RWPE2 (cell line): ENCODE data around the gene ZFP57.

Experiments
- ATAC-seq: fragments of 200-7000 bp; cut with Tn5 transposase; 3 replicates; pipeline ENCODE4 v1.9.1; 2021; ENCODE audit warnings: low read depth
- DNase-seq: peaks from one replicate; pipeline ENCODE4 v3.0.0-alpha.2; 2020; ENCODE audit warnings: low spot score
- H3K27ac ChIP-seq: fragments of 450-650 bp; 2 replicates; pipeline ENCODE4 v1.5.1; 2017; ENCODE audit warnings: mild to moderate bottlenecking; ENCODE audit not compliant: poor library complexity, severe bottlenecking
- H3K27me3 ChIP-seq: fragments of 250-450 bp; sonication (Bioruptor Pico); 2 replicates; pipeline ENCODE4 v1.5.1; 2021; ENCODE audit warnings: mild to moderate bottlenecking, moderate library complexity; ENCODE audit not compliant: insufficient read depth, poor library complexity, severe bottlenecking
- H3K36me3 ChIP-seq: fragments of 250-450 bp; sonication (Bioruptor Pico); 2 replicates; pipeline ENCODE4 v1.5.1; 2020; ENCODE audit warnings: low read depth, mild to moderate bottlenecking, moderate library complexity
- H3K4me1 ChIP-seq: fragments of 250-450 bp; sonication (Bioruptor Pico); 2 replicates; pipeline ENCODE4 v1.5.1; 2021; ENCODE audit warnings: mild to moderate bottlenecking, moderate library complexity; ENCODE audit not compliant: insufficient read depth, poor library complexity, severe bottlenecking
- H3K4me3 ChIP-seq: fragments of 250-450 bp; sonication (Bioruptor Pico); 2 replicates; pipeline ENCODE4 v1.5.1; 2021; ENCODE audit warnings: mild to moderate bottlenecking, moderate library complexity; ENCODE audit not compliant: severe bottlenecking
- H3K9me3 ChIP-seq: fragments of 250-450 bp; sonication (Bioruptor Pico); 2 replicates; pipeline ENCODE4 v1.5.1; 2021; ENCODE audit warnings: mild to moderate bottlenecking, moderate library complexity; ENCODE audit not compliant: severe bottlenecking
- CTCF ChIP-seq: fragments of 450-650 bp; IDR thresholded peaks from one replicate; pipeline ENCODE4 v1.5.1; 2017; ENCODE audit warnings: mild to moderate bottlenecking, moderate library complexity; ENCODE audit not compliant: poor library complexity, severe bottlenecking

Gene ZFP57

GRCh38 chr6:29631860-29632731 is 48.9 kb downstream of the ZFP57 start:
- H3K36me3 ChIP-seq: no peaks in the 10 kb centered on the region
- peak overlapping the region; percentile 41 for H3K27ac ChIP-seq
- DNase-seq: peak; percentile 72
- peak; percentile 42 for ATAC-seq
- TF ChIP-seq CTCF: no peak
- peak overlapping the region; percentile 44 for H3K4me3 ChIP-seq
- H3K4me1 ChIP-seq: peaks cover 3% of the 10 kb centered on the region
- H3K9me3 ChIP-seq: no peaks in the 10 kb centered on the region
- H3K27me3 ChIP-seq: no peaks in the 10 kb centered on the region

GRCh38 chr6:29631209-29631810 is 49.6 kb downstream of the ZFP57 start:
- Histone ChIP-seq H3K27me3 (no peaks in the 10 kb centered on the region), H3K4me1 (peaks cover 3% of the 10 kb centered on the region), H3K27ac (no peak overlapping the region), H3K4me3 (no peak overlapping the region), H3K36me3 (no peaks in the 10 kb centered on the region), H3K9me3 (no peaks in the 10 kb centered on the region)
- DNase-seq (no peak), ATAC-seq (no peak)
- no peak for TF ChIP-seq CTCF

GRCh38 chr6:29630315-29630714 is 50.6 kb downstream of the ZFP57 start:
- Histone ChIP-seq H3K36me3 (no peaks in the 10 kb centered on the region), H3K4me3 (no peak overlapping the region)
- no peak for TF ChIP-seq CTCF

GRCh38 chr6:29629571-29629970 is 51.4 kb downstream of the ZFP57 start:
- Histone ChIP-seq H3K9me3 (no peaks in the 10 kb centered on the region), H3K4me1 (peaks cover 3% of the 10 kb centered on the region), H3K27ac (no peak overlapping the region), H3K36me3 (no peaks in the 10 kb centered on the region), H3K27me3 (no peaks in the 10 kb centered on the region), H3K4me3 (no peak overlapping the region)
- ATAC-seq (no peak), DNase-seq (no peak)
- TF ChIP-seq CTCF: no peak

More at GRCh38 chr6:29630315-29630714, 50.6 kb downstream of the ZFP57 start:
- Histone ChIP-seq H3K9me3 (no peaks in the 10 kb centered on the region), H3K27ac (no peak overlapping the region), H3K27me3 (no peaks in the 10 kb centered on the region), H3K4me1 (peaks cover 3% of the 10 kb centered on the region)
- DNase-seq (no peak), ATAC-seq (no peak)
